ENCODE data around the gene IL12B. TPM values are rescaled to one million over a fixed set of nuclear protein-coding genes. Genes with fewer than 3 reads are reported as not detected.

Gene IL12B
- total RNA-seq, 1 donor from 2014 or later, result 0.73 TPM

- no peak overlapping the region for H3K27ac Mint-ChIP-seq
- H3K4me3 Mint-ChIP-seq, result no peak overlapping the region
- no peaks in the 10 kb centered on the region for H3K9me3 Mint-ChIP-seq
- TF ChIP-seq, protein P1, sequence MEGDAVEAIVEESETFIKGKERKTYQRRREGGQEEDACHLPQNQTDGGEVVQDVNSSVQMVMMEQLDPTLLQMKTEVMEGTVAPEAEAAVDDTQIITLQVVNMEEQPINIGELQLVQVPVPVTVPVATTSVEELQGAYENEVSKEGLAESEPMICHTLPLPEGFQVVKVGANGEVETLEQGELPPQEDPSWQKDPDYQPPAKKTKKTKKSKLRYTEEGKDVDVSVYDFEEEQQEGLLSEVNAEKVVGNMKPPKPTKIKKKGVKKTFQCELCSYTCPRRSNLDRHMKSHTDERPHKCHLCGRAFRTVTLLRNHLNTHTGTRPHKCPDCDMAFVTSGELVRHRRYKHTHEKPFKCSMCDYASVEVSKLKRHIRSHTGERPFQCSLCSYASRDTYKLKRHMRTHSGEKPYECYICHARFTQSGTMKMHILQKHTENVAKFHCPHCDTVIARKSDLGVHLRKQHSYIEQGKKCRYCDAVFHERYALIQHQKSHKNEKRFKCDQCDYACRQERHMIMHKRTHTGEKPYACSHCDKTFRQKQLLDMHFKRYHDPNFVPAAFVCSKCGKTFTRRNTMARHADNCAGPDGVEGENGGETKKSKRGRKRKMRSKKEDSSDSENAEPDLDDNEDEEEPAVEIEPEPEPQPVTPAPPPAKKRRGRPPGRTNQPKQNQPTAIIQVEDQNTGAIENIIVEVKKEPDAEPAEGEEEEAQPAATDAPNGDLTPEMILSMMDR (IDR thresholded peaks at IDR 0.05), result no peak
- ATAC-seq (ENCODE audit: low read depth) (peak; percentile 67), DNase-seq (no peak)
- H3K36me3 Mint-ChIP-seq (ENCODE audit: low read depth), result no peaks in the 10 kb centered on the region
- POLR2A ChIA-PET, result interaction anchor here (0.6 to 1.3 kb wide), 2 partner anchors 27 to 159 kb away, joined by 3 read pairs; no protein-coding TSS in a partner anchor
- peaks cover 6% of the 10 kb centered on the region for H3K27me3 Mint-ChIP-seq
- CTCF ChIA-PET, result interaction anchor here (0.6 to 6.9 kb wide), 13 partner anchors 9 to 692 kb away, joined by 3 to 68 read pairs (median 5); partner anchors contain the start of genes IL12B and TTC1
- no peaks in the 10 kb centered on the region for H3K4me1 Mint-ChIP-seq
- intact Hi-C loops (cut with micrococcal nuclease), result loop anchor here (1.0 kb wide), 2 partner anchors 30 to 159 kb away; no protein-coding TSS in a partner anchor
Observed at GRCh38 chr5:159316519-159317383, 13.5 kb downstream of the IL12B start.

- POLR2A ChIA-PET, result no interaction called here
- Mint-ChIP-seq H3K36me3 (ENCODE audit: low read depth) (no peaks in the 10 kb centered on the region), H3K27ac (no peak overlapping the region), H3K9me3 (no peaks in the 10 kb centered on the region), H3K4me1 (peaks cover 16% of the 10 kb centered on the region), H3K4me3 (no peak overlapping the region), H3K27me3 (peaks cover 6% of the 10 kb centered on the region)
- ATAC-seq (ENCODE audit: low read depth), result no peak
- CTCF ChIA-PET, result interaction anchor here (1.1 kb wide), 1 partner anchor 156 kb away, joined by 4 read pairs; no protein-coding TSS in a partner anchor
- no peak for DNase-seq
- intact Hi-C loops (cut with micrococcal nuclease), result no loop called here
- TF ChIP-seq, protein P1 (IDR thresholded peaks at IDR 0.05), result no peak
Observed at GRCh38 chr5:159313197-159313596, 17.1 kb downstream of the IL12B start.

DNA sequence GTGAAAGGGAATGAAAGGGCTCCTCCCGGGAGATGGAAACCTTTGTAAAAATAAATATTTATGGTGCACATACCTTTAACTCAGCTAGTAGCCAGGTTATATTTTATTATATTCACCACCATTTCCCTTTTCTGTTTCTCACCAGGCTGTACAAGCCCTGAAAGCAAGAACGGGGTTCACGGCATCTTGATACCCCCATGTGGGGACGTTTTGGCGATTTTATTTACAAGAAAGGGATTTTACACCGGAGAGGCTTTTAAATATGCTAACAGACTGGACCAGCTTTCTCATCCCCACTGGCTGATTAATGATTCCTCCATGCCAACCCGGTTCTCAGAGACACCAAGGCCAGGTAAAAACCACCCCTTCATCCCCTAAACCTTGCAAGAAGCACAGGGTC, 19.2 kb downstream of the IL12B start:
- Mint-ChIP-seq H3K27me3 (peaks cover 6% of the 10 kb centered on the region), H3K4me3 (peak overlapping the region; percentile 80), H3K36me3 (ENCODE audit: low read depth) (no peaks in the 10 kb centered on the region), H3K9me3 (no peaks in the 10 kb centered on the region), H3K27ac (peak overlapping the region; percentile 56), H3K4me1 (peaks cover 16% of the 10 kb centered on the region)
- DNase-seq, result no peak
- ChIA-PET CTCF (interaction anchor here (1.1 to 2.3 kb wide), 2 partner anchors 24 to 154 kb away, joined by 4 to 16 read pairs; no protein-coding TSS in a partner anchor), POLR2A (interaction anchor here (0.6 to 1.2 kb wide), 4 partner anchors 20 to 154 kb away, joined by 3 to 4 read pairs (median 4); no protein-coding TSS in a partner anchor)
- no peak for ATAC-seq (ENCODE audit: low read depth)
- intact Hi-C loops (cut with micrococcal nuclease), result no loop called here
- TF ChIP-seq, protein P1 (IDR thresholded peaks at IDR 0.05), result no peak

- TF ChIP-seq, protein P1 (IDR thresholded peaks at IDR 0.05), result no peak
- Mint-ChIP-seq H3K4me3 (peak overlapping the region; percentile 80), H3K27ac (peak overlapping the region; percentile 56), H3K36me3 (ENCODE audit: low read depth) (no peaks in the 10 kb centered on the region), H3K27me3 (peaks cover 6% of the 10 kb centered on the region), H3K9me3 (no peaks in the 10 kb centered on the region), H3K4me1 (peaks cover 16% of the 10 kb centered on the region)
- intact Hi-C loops (cut with micrococcal nuclease), result no loop called here
- peak; percentile 95 for ATAC-seq (ENCODE audit: low read depth)
- peak; percentile 37 for DNase-seq
- ChIA-PET POLR2A (interaction anchor here (0.6 to 1.2 kb wide), 5 partner anchors 21 to 153 kb away, joined by 3 to 4 read pairs (median 3); no protein-coding TSS in a partner anchor), CTCF (interaction anchor here (2.3 kb wide), 1 partner anchor 23 kb away, joined by 16 read pairs; no protein-coding TSS in a partner anchor)
Observed at GRCh38 chr5:159310511-159310910, 19.8 kb downstream of the IL12B start.

Measured in activated B cell treated with CpG ODN at 0.5 μM for 24 hours (primary cell).